ENCODE measurements around the gene OSGEP.

GRCh38 chr14:20485900-20486299 is 31.3 kb upstream of the OSGEP start:
- no peak for TF ChIP-seq POLR2A (IDR thresholded peaks at IDR 0.05; ENCODE audit: low read depth, low read length)
- TF ChIP-seq POLR2AphosphoS5 (IDR thresholded peaks at IDR 0.05; ENCODE audit: low read depth, low read length) = no peak

All from GM12892 (cell line).